Activated T-helper 2 cell treated with anti-CD3 and anti-CD28 coated beads, Interferon-gamma antibody, Interleukin-2, Interleukin-4, amounts not matched to agents 10 μg/mL and 5 μg/mL and 100 μg/mL, durations not matched to agents 14 hours and 24 hours and 36 hours (primary cell): Measurements from ENCODE around the gene TBC1D21. TPM values are rescaled to one million over a fixed set of nuclear protein-coding genes. Genes with fewer than 3 reads are reported as not detected.
A peak's percentile ranks its signal among the peaks of the same experiment; 100 is the strongest.

Source experiments
- DNase-seq: peaks from one replicate; pipeline ENCODE4 v3.0.0; 2021; ENCODE audit warnings: low spot score
- H3K27ac Mint-ChIP-seq: one replicate; pipeline ENCODE4 v1.8.0; 2021; ENCODE audit warnings: mixed read lengths
- H3K27me3 Mint-ChIP-seq: one replicate; pipeline ENCODE4 v1.8.0; 2021; ENCODE audit warnings: low read depth, mixed read lengths
- H3K36me3 Mint-ChIP-seq: one replicate; pipeline ENCODE4 v1.8.0; 2021; ENCODE audit warnings: low read depth, mixed read lengths
- H3K4me1 Mint-ChIP-seq: one replicate; pipeline ENCODE4 v1.8.0; 2021; ENCODE audit warnings: low read depth, mixed read lengths
- H3K4me3 Mint-ChIP-seq: one replicate; pipeline ENCODE4 v1.8.0; 2021; ENCODE audit warnings: low read depth, mild to moderate bottlenecking, moderate library complexity, mixed read lengths
- H3K9me3 Mint-ChIP-seq: one replicate; pipeline ENCODE4 v1.8.0; 2021; ENCODE audit warnings: mixed read lengths
- intact Hi-C: fragments of 100-400 bp; cut with micrococcal nuclease; formaldehyde crosslinking; loops from one replicate; pipeline ENCODE4 v1.15.1; 2023
- total RNA-seq: library from RNA; stranded (reverse); gene quantifications from 2 replicates; pipeline ENCODE4 v1.2.3, GENCODE V29; 2022

The TBC1D21 gene
- total RNA-seq, 1 donor from 2014 or later = not detected

GRCh38 chr15:73845907-73846306, 27.5 kb upstream of the TBC1D21 start:
- Mint-ChIP-seq H3K9me3 (peaks cover 2% of the 10 kb centered on the region), H3K27me3 (peaks cover 3% of the 10 kb centered on the region), H3K4me3 (no peak overlapping the region), H3K36me3 (no peaks in the 10 kb centered on the region), H3K27ac (no peak overlapping the region), H3K4me1 (no peaks in the 10 kb centered on the region)
- intact Hi-C loops = no loop called here
- no peak for DNase-seq

DNA sequence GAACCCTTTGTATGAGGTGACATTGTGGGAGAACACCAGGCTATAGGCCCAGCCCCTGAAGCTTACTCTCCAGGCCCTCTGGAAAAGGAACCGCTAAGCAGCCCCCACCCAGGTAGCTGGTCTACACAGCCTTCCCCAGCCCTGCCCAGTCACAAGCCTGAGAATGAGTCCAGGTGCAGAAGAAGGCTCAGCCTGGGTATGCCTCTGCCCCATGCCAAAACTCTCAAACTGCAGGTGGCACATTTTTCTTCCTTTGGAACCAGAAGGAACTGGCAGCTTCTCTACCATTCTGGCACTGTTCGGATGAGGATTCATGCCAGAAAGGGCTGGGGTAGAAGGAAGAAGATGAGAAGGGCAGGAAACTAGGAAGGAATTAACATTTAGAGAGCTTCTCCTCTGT, 23.7 kb upstream of the TBC1D21 start:
- Mint-ChIP-seq H3K4me1 (no peaks in the 10 kb centered on the region), H3K27ac (no peak overlapping the region), H3K4me3 (no peak overlapping the region), H3K27me3 (no peaks in the 10 kb centered on the region), H3K36me3 (no peaks in the 10 kb centered on the region), H3K9me3 (no peaks in the 10 kb centered on the region)
- intact Hi-C loops = no loop called here
- DNase-seq = no peak

DNA sequence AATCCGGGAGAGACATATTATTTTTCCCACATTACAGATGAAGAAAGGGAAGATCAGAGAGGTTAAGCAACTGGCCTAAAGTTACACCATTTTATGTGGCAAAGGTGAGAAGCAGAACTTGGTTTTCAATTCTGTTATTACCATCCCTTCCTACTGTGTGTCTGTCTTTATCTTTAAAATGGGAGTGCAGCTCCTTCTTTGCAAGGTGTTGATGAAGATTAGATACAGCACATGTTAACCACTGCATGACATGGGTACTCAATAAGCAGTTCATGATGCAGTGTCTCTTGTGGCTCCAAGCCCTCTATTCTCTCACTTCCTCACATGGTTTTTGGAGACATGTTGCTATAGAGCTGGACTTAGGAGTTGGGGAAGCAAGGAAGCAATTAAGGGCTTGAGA, 23.1 kb upstream of the TBC1D21 start:
- Mint-ChIP-seq H3K27me3 (peaks cover 2% of the 10 kb centered on the region), H3K9me3 (no peaks in the 10 kb centered on the region), H3K4me1 (no peaks in the 10 kb centered on the region), H3K27ac (no peak overlapping the region), H3K36me3 (no peaks in the 10 kb centered on the region), H3K4me3 (no peak overlapping the region)
- intact Hi-C loops = no loop called here
- DNase-seq = no peak

GRCh38 chr15:73851689-73852088, 21.7 kb upstream of the TBC1D21 start:
- Mint-ChIP-seq H3K27me3 (peaks cover 5% of the 10 kb centered on the region), H3K36me3 (no peaks in the 10 kb centered on the region)
- intact Hi-C loops = no loop called here

DNA sequence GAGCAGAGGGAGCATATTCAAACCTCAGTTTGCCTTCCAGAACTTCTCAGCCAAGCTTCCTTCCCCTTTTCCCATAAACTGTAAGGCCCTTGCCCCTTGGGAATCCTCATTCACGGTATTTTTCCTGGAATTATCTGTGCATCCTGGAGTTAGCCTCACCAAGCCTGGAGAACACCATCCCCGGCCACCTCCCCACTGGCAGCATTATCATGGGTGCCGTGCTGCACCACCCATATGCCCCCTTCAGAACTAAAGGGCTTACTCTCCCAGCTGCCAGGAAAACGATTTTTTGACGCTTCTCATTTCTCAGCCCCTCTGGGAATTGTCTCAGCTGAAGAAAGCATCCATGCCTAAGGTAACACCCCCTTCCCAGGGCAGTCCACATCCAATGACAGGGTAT, 20.9 kb upstream of the TBC1D21 start:
- peaks cover 10% of the 10 kb centered on the region for H3K27me3 Mint-ChIP-seq
- H3K9me3 Mint-ChIP-seq = no peaks in the 10 kb centered on the region
- H3K27ac Mint-ChIP-seq = no peak overlapping the region
- intact Hi-C loops = no loop called here
- no peak for DNase-seq
- no peaks in the 10 kb centered on the region for H3K4me1 Mint-ChIP-seq
- no peak overlapping the region for H3K4me3 Mint-ChIP-seq
- no peaks in the 10 kb centered on the region for H3K36me3 Mint-ChIP-seq

More at GRCh38 chr15:73851689-73852088, 21.7 kb upstream of the TBC1D21 start:
- no peaks in the 10 kb centered on the region for H3K4me1 Mint-ChIP-seq
- peak; percentile 28 for DNase-seq
- H3K27ac Mint-ChIP-seq = no peak overlapping the region
- no peak overlapping the region for H3K4me3 Mint-ChIP-seq
- H3K9me3 Mint-ChIP-seq = no peaks in the 10 kb centered on the region

GRCh38 chr15:73854265-73854664, 19.1 kb upstream of the TBC1D21 start:
- H3K4me3 Mint-ChIP-seq = no peak overlapping the region
- H3K36me3 Mint-ChIP-seq = no peaks in the 10 kb centered on the region
- intact Hi-C loops = no loop called here
- H3K9me3 Mint-ChIP-seq = no peaks in the 10 kb centered on the region
- H3K4me1 Mint-ChIP-seq = no peaks in the 10 kb centered on the region
- DNase-seq = no peak
- peaks cover 11% of the 10 kb centered on the region for H3K27me3 Mint-ChIP-seq
- H3K27ac Mint-ChIP-seq = no peak overlapping the region

DNA sequence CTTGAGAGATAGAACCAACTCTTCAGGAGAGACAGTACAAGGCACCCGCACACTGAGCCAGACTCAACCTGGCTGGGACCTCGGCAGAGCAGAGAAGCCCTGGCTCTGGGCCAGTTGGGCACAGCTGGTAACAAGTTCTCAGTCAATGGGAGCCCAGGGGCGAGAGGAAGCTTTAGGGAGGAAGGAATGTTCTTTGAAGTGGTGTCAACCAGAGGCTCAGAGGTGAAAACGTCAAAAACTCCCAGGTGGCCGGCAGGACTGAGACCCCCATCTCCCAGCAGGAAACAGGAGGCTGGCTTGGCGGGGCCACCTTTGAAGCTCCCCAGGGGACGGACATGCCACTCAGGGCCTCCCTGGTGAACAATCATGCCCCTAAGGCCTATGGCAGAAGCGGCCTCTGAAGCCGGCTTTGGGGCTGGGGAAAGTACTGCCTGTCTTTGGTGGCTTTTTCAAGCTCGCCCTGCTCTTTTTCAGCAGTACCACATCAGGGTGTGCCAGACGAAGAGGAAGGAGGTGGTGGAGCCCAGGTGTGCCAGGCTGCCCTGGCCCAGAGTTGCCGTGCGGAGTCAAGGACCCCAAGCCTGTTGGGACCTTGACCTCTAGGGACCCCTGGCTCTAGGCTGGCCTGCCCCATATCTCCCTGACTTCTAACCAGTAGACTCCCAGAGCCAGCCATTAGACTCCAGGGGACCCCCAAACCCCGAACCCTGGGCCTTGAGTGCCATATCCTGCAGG, 16.7 kb upstream of the TBC1D21 start:
- intact Hi-C loops = no loop called here
- Mint-ChIP-seq H3K4me3 (no peak overlapping the region), H3K27ac (no peak overlapping the region)

DNA sequence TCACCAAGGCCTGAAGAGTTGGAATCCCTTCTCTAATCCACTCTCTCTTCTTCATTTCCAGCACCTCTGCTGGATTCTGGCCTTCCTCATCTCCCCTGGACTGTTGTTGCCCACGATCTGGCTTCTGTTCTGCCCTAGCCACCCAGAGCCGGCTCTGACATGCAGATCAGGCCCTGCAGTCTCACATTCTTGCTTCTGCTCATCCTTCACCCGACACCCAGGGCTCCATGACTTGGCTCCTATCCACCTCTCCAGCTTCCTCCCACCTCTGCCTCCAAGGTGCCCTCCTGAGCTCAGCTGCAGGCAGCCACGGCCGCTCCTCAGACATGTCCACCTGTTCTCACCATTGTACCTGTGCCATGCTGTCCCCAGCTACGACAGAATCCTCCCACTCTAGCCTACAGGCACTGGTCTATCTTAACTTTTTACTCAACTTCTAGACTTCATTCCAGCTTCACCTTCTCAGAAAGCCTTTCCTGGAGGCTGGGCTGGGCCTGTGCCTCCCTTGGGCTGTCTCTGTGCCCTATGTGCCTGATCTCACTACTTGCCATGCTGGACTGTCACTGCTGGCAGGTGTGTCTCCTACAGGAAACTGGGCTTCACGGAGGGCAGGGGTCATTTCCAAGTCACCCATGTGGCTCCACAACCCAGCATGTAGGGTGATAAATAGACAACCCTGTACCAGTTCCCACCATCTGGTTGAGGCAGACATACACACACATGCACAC, 16.0 kb upstream of the TBC1D21 start:
- intact Hi-C loops = no loop called here
- no peaks in the 10 kb centered on the region for H3K36me3 Mint-ChIP-seq
- H3K27me3 Mint-ChIP-seq = peaks cover 19% of the 10 kb centered on the region
- H3K9me3 Mint-ChIP-seq = no peaks in the 10 kb centered on the region
- DNase-seq = no peak
- no peaks in the 10 kb centered on the region for H3K4me1 Mint-ChIP-seq
- no peak overlapping the region for H3K27ac Mint-ChIP-seq
- H3K4me3 Mint-ChIP-seq = no peak overlapping the region

More for the DNA sequence above, 16.7 kb upstream of the TBC1D21 start:
- Mint-ChIP-seq H3K9me3 (no peaks in the 10 kb centered on the region), H3K36me3 (no peaks in the 10 kb centered on the region), H3K27me3 (peaks cover 11% of the 10 kb centered on the region), H3K4me1 (no peaks in the 10 kb centered on the region)
- DNase-seq = no peak

- Mint-ChIP-seq H3K9me3 (no peaks in the 10 kb centered on the region), H3K36me3 (no peaks in the 10 kb centered on the region), H3K27me3 (peaks cover 25% of the 10 kb centered on the region), H3K4me3 (no peak overlapping the region), H3K4me1 (no peaks in the 10 kb centered on the region), H3K27ac (no peak overlapping the region)
- no peak for DNase-seq
- intact Hi-C loops = no loop called here
Measured at GRCh38 chr15:73858062-73858461, 15.3 kb upstream of the TBC1D21 start.

DNA sequence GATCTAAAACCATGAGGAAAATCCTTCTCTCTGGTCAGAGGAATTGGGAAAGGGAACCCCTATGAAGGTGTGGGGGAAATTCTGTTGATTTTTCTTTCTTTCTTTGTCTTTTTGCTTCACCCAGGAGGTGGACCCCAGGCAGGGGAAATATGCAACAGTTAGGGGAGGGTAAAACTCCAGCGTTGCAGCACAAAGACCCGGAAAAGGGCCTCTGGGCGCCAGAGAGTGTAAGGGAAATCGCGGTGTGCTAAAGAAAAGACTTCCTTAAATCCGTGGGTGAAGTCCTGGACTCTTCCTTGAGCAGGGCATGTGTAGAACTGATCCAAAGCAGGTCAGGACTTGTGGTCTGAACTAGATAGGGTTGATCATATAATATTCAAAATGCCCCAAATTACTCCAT, 11.1 kb upstream of the TBC1D21 start:
- no peaks in the 10 kb centered on the region for H3K36me3 Mint-ChIP-seq
- no peak overlapping the region for H3K27ac Mint-ChIP-seq
- peaks cover 36% of the 10 kb centered on the region for H3K27me3 Mint-ChIP-seq
- no peaks in the 10 kb centered on the region for H3K9me3 Mint-ChIP-seq
- H3K4me1 Mint-ChIP-seq = no peaks in the 10 kb centered on the region
- no peak overlapping the region for H3K4me3 Mint-ChIP-seq
- DNase-seq = no peak
- intact Hi-C loops = no loop called here

DNA sequence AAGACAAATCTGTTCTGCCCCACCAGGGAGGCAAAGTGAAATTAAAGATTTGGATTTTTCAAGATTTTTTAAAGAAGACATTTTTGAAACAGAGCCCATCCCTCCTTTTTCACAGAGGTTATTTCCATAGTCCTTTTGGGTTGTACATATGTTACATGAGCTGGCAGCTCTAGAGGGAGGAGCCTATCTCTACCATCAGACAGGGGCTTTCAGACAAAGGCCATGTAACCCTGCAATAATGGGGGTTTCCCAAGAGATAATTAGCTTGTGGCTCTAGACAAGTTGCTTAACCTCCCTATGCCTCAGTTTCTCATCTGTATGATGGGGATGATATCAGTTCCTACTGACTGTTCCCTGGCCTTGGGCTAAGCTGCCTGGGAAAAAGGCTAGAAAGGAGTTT, 8.0 kb upstream of the TBC1D21 start:
- DNase-seq = no peak
- Mint-ChIP-seq H3K9me3 (no peaks in the 10 kb centered on the region), H3K27ac (no peak overlapping the region), H3K4me1 (no peaks in the 10 kb centered on the region), H3K36me3 (no peaks in the 10 kb centered on the region), H3K27me3 (peaks cover 35% of the 10 kb centered on the region), H3K4me3 (no peak overlapping the region)
- intact Hi-C loops = no loop called here

DNA sequence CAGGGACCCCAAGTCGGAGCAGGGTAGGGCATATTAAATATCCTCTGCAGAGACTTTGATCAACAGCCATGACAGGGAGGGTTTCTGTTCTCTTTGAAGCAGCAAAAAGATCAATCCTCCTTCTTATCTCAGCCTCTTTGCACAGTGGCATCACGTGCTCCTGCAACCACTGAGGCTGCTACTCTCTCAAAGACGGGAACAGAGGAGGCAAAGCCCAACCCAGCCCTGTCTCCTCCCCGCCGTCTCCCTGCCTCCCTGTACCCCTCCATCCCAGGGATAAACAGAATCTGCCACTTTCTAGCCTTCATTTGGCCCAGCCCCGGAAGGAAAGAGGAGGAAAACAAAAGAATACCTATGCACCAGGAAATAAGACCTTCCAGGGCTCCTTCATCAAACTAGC, 7.5 kb upstream of the TBC1D21 start:
- Mint-ChIP-seq H3K27ac (no peak overlapping the region), H3K27me3 (peaks cover 39% of the 10 kb centered on the region), H3K9me3 (no peaks in the 10 kb centered on the region), H3K4me3 (no peak overlapping the region), H3K36me3 (no peaks in the 10 kb centered on the region), H3K4me1 (peaks cover under 1% of the 10 kb centered on the region)
- DNase-seq = no peak
- intact Hi-C loops = no loop called here

- no peaks in the 10 kb centered on the region for H3K9me3 Mint-ChIP-seq
- no peak for DNase-seq
- intact Hi-C loops = no loop called here
- no peak overlapping the region for H3K27ac Mint-ChIP-seq
- H3K36me3 Mint-ChIP-seq = no peaks in the 10 kb centered on the region
- H3K4me3 Mint-ChIP-seq = no peak overlapping the region
- H3K27me3 Mint-ChIP-seq = peaks cover 43% of the 10 kb centered on the region
- H3K4me1 Mint-ChIP-seq = peaks cover 1% of the 10 kb centered on the region
Measured at GRCh38 chr15:73866481-73866880, 6.9 kb upstream of the TBC1D21 start.
